K562 (cell line): ENCODE measurements around the gene DDR1. TPM values are rescaled to one million over a fixed set of nuclear protein-coding genes. Genes with fewer than 3 reads are reported as not detected.

Experiments
- BHLHE40 ChIP-seq: IDR thresholded peaks from 2 replicates; pipeline ENCODE4 v1.6.1; 2011; ENCODE audit warnings: low read length, improper control_type of control experiment
- CHD1 ChIP-seq: fragments of 200-600 bp; sonication (generic); IDR thresholded peaks from one replicate; pipeline ENCODE4 v1.6.1; 2012; ENCODE audit warnings: mild to moderate bottlenecking, moderate library complexity, low read length, inconsistent platforms
- DPF2 ChIP-seq: fragments of 450-650 bp; IDR thresholded peaks from 2 replicates; pipeline ENCODE4 v1.6.1; 2016
- ELF1 ChIP-seq: fragments of 200-800 bp; sonication (Bioruptor generic); IDR thresholded peaks from 2 replicates; pipeline ENCODE4 v1.6.1; 2016; ENCODE audit warnings: missing genetic modification characterization, missing compliant biosample characterization
- FOS ChIP-seq: IDR thresholded peaks from 3 replicates; pipeline ENCODE4 v1.6.1; 2011; ENCODE audit not compliant: insufficient read length; ENCODE audit errors: extremely low read depth
- GABPA ChIP-seq: fragments of 200-800 bp; sonication (Bioruptor generic); conservative IDR thresholded peaks from 2 replicates; pipeline ENCODE4 v1.6.1; 2016; ENCODE audit warnings: low read depth, missing genetic modification characterization, missing compliant biosample characterization
- MAFF ChIP-seq: IDR thresholded peaks from 2 replicates; pipeline ENCODE4 v1.6.1; 2012; ENCODE audit warnings: low read length, improper control_type of control experiment
- MCM7 ChIP-seq, 2 experiments: fragments of 450-650 bp; IDR thresholded peaks; 2 replicates each; pipeline ENCODE4 v1.6.1; 2016 to 2018
- MYNN ChIP-seq, 2 experiments: sonication (generic); formaldehyde crosslinking in 1 of 2; IDR thresholded peaks; 2 replicates each; pipeline versions ENCODE4 v1.5.0 to v1.6.1; 2016 to 2020; ENCODE audit warnings: antibody characterized with exemption in 1 of 2, missing genetic modification reagents in 1 of 2
- NRF1 ChIP-seq, 2 experiments: fragments of 450-650 bp; IDR thresholded peaks in 1 of 2; conservative IDR thresholded peaks in 1 of 2; 2 replicates each; pipeline ENCODE4 v1.6.1; 2014; ENCODE audit warnings: mild to moderate bottlenecking in 2 of 2
- RNF219 ChIP-seq: fragments of 250-450 bp; sonication (Bioruptor Pico); IDR thresholded peaks from 2 replicates; pipeline ENCODE4 v1.5.0; 2022; ENCODE audit warnings: mild to moderate bottlenecking
- U2AF2 ChIP-seq: fragments of 200-400 bp; formaldehyde crosslinking; optimal IDR thresholded peaks from 2 replicates; pipeline ENCODE3; 2017; ENCODE audit warnings: low read depth, mild to moderate bottlenecking, low read length
- ZHX1 ChIP-seq: fragments of 150-350 bp; conservative IDR thresholded peaks from 2 replicates; pipeline ENCODE4 v1.6.1; 2014; ENCODE audit warnings: low read length
- ZNF253 ChIP-seq: fragments of 250-450 bp; sonication (Bioruptor Pico); conservative IDR thresholded peaks from 2 replicates; pipeline ENCODE4 v1.6.1; 2021; ENCODE audit warnings: mild to moderate bottlenecking
- ZNF592 ChIP-seq: fragments of 450-650 bp; IDR thresholded peaks from 2 replicates; pipeline ENCODE4 v1.6.1; 2017; ENCODE audit warnings: antibody characterized with exemption, mild to moderate bottlenecking
- ZNF740 ChIP-seq, 3 experiments: fragments of 200-800 bp in 1 of 3; sonication (Bioruptor generic) in 1 of 3; sonication (generic) in 1 of 3; formaldehyde crosslinking in 1 of 3; IDR thresholded peaks; 2 replicates each; pipeline versions ENCODE4 v1.6.1 to v1.8.0; 2016 to 2022; ENCODE audit warnings: mild to moderate bottlenecking in 2 of 3, missing compliant biosample characterization in 2 of 3, missing genetic modification characterization in 2 of 3, missing genetic modification reagents in 1 of 3
- polyA plus RNA-seq, 8 experiments: library from polyadenylated mRNA; depleted of rRNA in 4 of 8; stranded (reverse) in 5 of 8; unstranded in 3 of 8; fragments of >200 nt; fragmentation: Nextera tagmentation in 2 of 8; fragmentation: Illumina TruSeq in 1 of 8; extraction: Ambion mirVana in 2 of 8; extraction: Trizol in 1 of 8; gene quantifications; 2 replicates each; pipeline versions ENCODE4 v1.2.1 to v1.2.3, GENCODE V29; 2011 to 2014; ENCODE audit warnings: inconsistent platforms in 1 of 8, missing spikeins in 1 of 8
- total RNA-seq, 7 experiments: library from RNA; depleted of rRNA in 6 of 7; stranded (reverse); fragments of >200 nt in 6 of 7; fragmentation: Illumina TruSeq in 2 of 7; extraction: Trizol in 2 of 7; gene quantifications; 2 replicates each; pipeline versions ENCODE4 v1.2.1 to v1.2.3, GENCODE V29; 2011 to 2021; ENCODE audit warnings: low replicate concordance in 1 of 7

The DDR1 gene
- total and polyA plus RNA-seq, 9 of the 15 experiments (the other 6 are each of a cell fraction or from before 2014, with no cell fraction given) = 1.4 to 44.6 (median 12.2) TPM

- no peak for TF ChIP-seq ZNF253 (CRISPR knock-in tag)
- no peak for TF ChIP-seq FOS
- 0 out of 4 replicates have a peak, but pooled peaks of 1 of the 2 experiments have one; percentile 21 for TF ChIP-seq NRF1 (conservative IDR thresholded peaks at IDR 0.05 in 1 of 2, IDR thresholded peaks at IDR 0.05 in 1 of 2)
- TF ChIP-seq ZHX1 = no peak
- TF ChIP-seq CHD1 = peak; percentile 73
- TF ChIP-seq DPF2 = no peak
- no peak for TF ChIP-seq MAFF
- TF ChIP-seq MYNN (IDR thresholded peaks at IDR 0.05) = no peak
- no peak for TF ChIP-seq MYNN (CRISPR knock-in tag; IDR thresholded peaks at IDR 0.05)
- no peak for TF ChIP-seq ZNF592
- TF ChIP-seq RNF219 = no peak
- TF ChIP-seq ELF1 (tag) = no peak
- TF ChIP-seq ZNF740 (CRISPR knock-in tag; IDR thresholded peaks at IDR 0.05) = peak; percentile 92
- TF ChIP-seq ZNF740 (tag; IDR thresholded peaks at IDR 0.05) = no peak
- no peak for TF ChIP-seq U2AF2
- TF ChIP-seq BHLHE40 = peak; percentile 61
- TF ChIP-seq GABPA (tag) = 0 out of 2 replicates have a peak, but pooled peaks have one; percentile 36
- no peak for TF ChIP-seq MCM7 (IDR thresholded peaks at IDR 0.05)
These were observed 482 bp downstream of the DDR1 start (continued) for GRCh38 chr6:30884521-30885480.
